Mucosa of rectum (tissue), 2 donors: ENCODE results near the gene FGF22.
A peak's percentile ranks its signal among the peaks of the same experiment; 100 is the strongest.
"Not testable (repeated sequence)": the region's sequence is repeated elsewhere in the genome, so short reads cannot be mapped to it uniquely, and the experiment has no call there.

Experiments
- H3K27ac ChIP-seq, 2 donors: one replicate each; pipeline ENCODE4 v1.7.0; 2013; ENCODE audit warnings: inconsistent platforms in 2 of 2, low read depth in 2 of 2, low read length in 2 of 2
- H3K27me3 ChIP-seq, 2 donors: one replicate each; pipeline ENCODE4 v1.7.0; 2013; ENCODE audit warnings: low read length in 2 of 2; ENCODE audit not compliant: control insufficient read depth in 2 of 2, insufficient read depth in 2 of 2
- H3K36me3 ChIP-seq, 2 donors: one replicate each; pipeline ENCODE4 v1.7.0; 2013; ENCODE audit warnings: low read length in 2 of 2; ENCODE audit not compliant: control insufficient read depth in 2 of 2, insufficient read depth in 2 of 2
- H3K4me1 ChIP-seq, 2 donors: one replicate each; pipeline ENCODE4 v1.7.0; 2013; ENCODE audit warnings: low read length in 2 of 2, mild to moderate bottlenecking in 1 of 2; ENCODE audit not compliant: control insufficient read depth in 2 of 2, insufficient read depth in 2 of 2
- H3K4me3 ChIP-seq, 2 donors: one replicate each; pipeline ENCODE4 v1.7.0; 2013; ENCODE audit warnings: low read length in 2 of 2
- H3K9ac ChIP-seq, 2 donors: one replicate each; pipeline ENCODE4 v1.7.0; 2013; ENCODE audit warnings: low read length in 2 of 2, low read depth in 1 of 2, mild to moderate bottlenecking in 1 of 2
- H3K9me3 ChIP-seq, 2 donors: one replicate each; pipeline ENCODE4 v1.7.0; 2013; ENCODE audit warnings: low read length in 2 of 2; ENCODE audit not compliant: control insufficient read depth in 2 of 2
- donor health status: healthy.
- donor health status: Normal muscosa, but diverticular disease.

Gene FGF22

GRCh38 chr19:660793-661426 is 21.2 kb downstream of the FGF22 start:
- Histone ChIP-seq H3K27me3 (no peaks in the 10 kb centered on the region), H3K27ac (peak overlapping the region; percentile 95 to 96), H3K9me3 (no peaks in the 10 kb centered on the region), H3K4me3 (peak overlapping the region; percentile 79 to 82), H3K4me1 (peaks cover 50 to 51% of the 10 kb centered on the region in 2 donors), H3K9ac (peak overlapping the region; percentile 95 to 96), H3K36me3 (no peaks in the 10 kb centered on the region)

- peak overlapping the region; percentile 95 to 96 for H3K9ac ChIP-seq
- no peaks in the 10 kb centered on the region for H3K27me3 ChIP-seq
- peaks cover 50 to 51% of the 10 kb centered on the region in 2 donors for H3K4me1 ChIP-seq
- H3K27ac ChIP-seq: peak overlapping the region; percentile 95 to 96
- H3K9me3 ChIP-seq: no peaks in the 10 kb centered on the region
- H3K4me3 ChIP-seq: peak overlapping the region; percentile 79 to 82
- H3K36me3 ChIP-seq: no peaks in the 10 kb centered on the region
Observed at GRCh38 chr19:661427-662196, 21.9 kb downstream of the FGF22 start.

- Histone ChIP-seq H3K27me3 (no peaks in the 10 kb centered on the region), H3K36me3 (no peaks in the 10 kb centered on the region), H3K9me3 (no peaks in the 10 kb centered on the region), H3K27ac (peak overlapping the region; percentile 95 to 96), H3K9ac (peak overlapping the region; percentile 95 to 96), H3K4me3 (peak overlapping the region; percentile 79 to 82), H3K4me1 (peaks cover 48 to 50% of the 10 kb centered on the region in 2 donors)
Observed at GRCh38 chr19:662207-662961, 22.7 kb downstream of the FGF22 start.

- peaks cover 46 to 50% of the 10 kb centered on the region in 2 donors for H3K4me1 ChIP-seq
Observed at GRCh38 chr19:662962-663681, 23.4 kb downstream of the FGF22 start, which contains the start of gene RNF126. TSS of gene RNF126 (minus strand) at chr19:663214. CDS start at chr19:663121, 93 bp downstream.

GRCh38 chr19:663682-664117 is 24.0 kb downstream of the FGF22 start:
- no peaks in the 10 kb centered on the region for H3K9me3 ChIP-seq
- H3K9ac ChIP-seq: peak overlapping the region; percentile 89 to 91
- no peaks in the 10 kb centered on the region for H3K27me3 ChIP-seq
- peak overlapping the region; percentile 75 to 78 for H3K4me3 ChIP-seq
- peak overlapping the region; percentile 89 to 94 for H3K27ac ChIP-seq
- H3K36me3 ChIP-seq: no peaks in the 10 kb centered on the region
- H3K4me1 ChIP-seq: peaks cover 40 to 45% of the 10 kb centered on the region in 2 donors

More at GRCh38 chr19:662962-663681, 23.4 kb downstream of the FGF22 start, which contains the start of gene RNF126:
- Histone ChIP-seq H3K9ac (peak within 1 kb of the TSS; percentile 95 to 96), H3K9me3 (no peaks in the 10 kb centered on the region), H3K27ac (peak within 1 kb of the TSS; percentile 95 to 96), H3K36me3 (no peaks in the 10 kb centered on the region), H3K27me3 (no peaks in the 10 kb centered on the region), H3K4me3 (peak within 1 kb of the TSS; percentile 79 to 82)

- no peaks in the 10 kb centered on the region for H3K9me3 ChIP-seq
- no peaks in the 10 kb centered on the region for H3K36me3 ChIP-seq
- H3K27ac ChIP-seq: no peak overlapping the region
- peaks cover 30 to 35% of the 10 kb centered on the region in 2 donors for H3K4me1 ChIP-seq
- peak overlapping the region; percentile 24 to 61 for H3K9ac ChIP-seq
- peak overlapping the region; percentile 48 to 65 for H3K4me3 ChIP-seq
- H3K27me3 ChIP-seq: no peaks in the 10 kb centered on the region
Observed at GRCh38 chr19:664913-665443, 25.3 kb downstream of the FGF22 start.

GRCh38 chr19:666985-667573 is 27.4 kb downstream of the FGF22 start:
- not testable (repeated sequence) for H3K27ac ChIP-seq, H3K4me3 ChIP-seq, H3K9me3 ChIP-seq, H3K27me3 ChIP-seq, H3K36me3 ChIP-seq, H3K9ac ChIP-seq
- H3K4me1 ChIP-seq: peaks cover 10 to 14% of the 10 kb centered on the region in 2 donors

- not testable (repeated sequence) for H3K9me3 ChIP-seq, H3K27ac ChIP-seq, H3K27me3 ChIP-seq, H3K9ac ChIP-seq, H3K4me3 ChIP-seq, H3K4me1 ChIP-seq, H3K36me3 ChIP-seq
Observed at GRCh38 chr19:668675-669434, 29.2 kb downstream of the FGF22 start.
